SU-DHL-6 (cell line): ENCODE results near the gene NLN.

Experiments
- H2AFZ ChIP-seq: fragments of 200-600 bp; sonication (generic); 2 replicates; pipeline ENCODE4 v1.6.1; 2014; ENCODE audit warnings: low read depth, mild to moderate bottlenecking, moderate library complexity, mixed read lengths, antibody characterized with exemption, low read length; ENCODE audit not compliant: severe bottlenecking
- H3F3A ChIP-seq: fragments of 200-600 bp; shearing (Covaris generic); 2 replicates; pipeline ENCODE4 v1.6.0; 2016; ENCODE audit warnings: antibody characterized with exemption, mild to moderate bottlenecking; ENCODE audit not compliant: insufficient read depth
- H3K27ac ChIP-seq: fragments of 200-600 bp; sonication (generic); 2 replicates; pipeline ENCODE4 v1.5.1; 2016; ENCODE audit warnings: low read depth, mild to moderate bottlenecking, low read length, moderate library complexity, mixed read lengths
- H3K27me3 ChIP-seq: fragments of 200-600 bp; sonication (generic), shearing (Covaris generic); 2 replicates; pipeline ENCODE4 v1.6.0; 2014; ENCODE audit warnings: mild to moderate bottlenecking, low read length
- H3K36me3 ChIP-seq: fragments of 200-600 bp; sonication (generic); 2 replicates; pipeline ENCODE4 v1.6.1; 2014; ENCODE audit warnings: mild to moderate bottlenecking, low read length, mixed read lengths
- H3K4me2 ChIP-seq: fragments of 300-600, 200-600 bp; shearing (Covaris generic), sonication (generic); 2 replicates; pipeline ENCODE4 v1.6.0; 2014; ENCODE audit warnings: low read length, low read depth, mild to moderate bottlenecking; ENCODE audit not compliant: poor library complexity, severe bottlenecking
- H3K4me3 ChIP-seq: fragments of 200-600 bp; sonication (generic); 2 replicates; pipeline ENCODE4 v1.5.1; 2014; ENCODE audit warnings: antibody characterized with exemption, low read length, mild to moderate bottlenecking, mixed read lengths; ENCODE audit not compliant: insufficient read depth, poor library complexity, severe bottlenecking
- H3K79me2 ChIP-seq: fragments of 200-600 bp; sonication (generic); 2 replicates; pipeline ENCODE4 v1.6.1; 2014; ENCODE audit warnings: mild to moderate bottlenecking, low read length, moderate library complexity; ENCODE audit not compliant: insufficient read depth
- H3K9ac ChIP-seq: fragments of 200-600 bp; sonication (generic); 2 replicates; pipeline ENCODE4 v1.7.0; 2014; ENCODE audit warnings: mild to moderate bottlenecking, low read length
- H3K9me2 ChIP-seq: fragments of 200-600 bp; sonication (generic); replicated peaks from 2 replicates; pipeline ENCODE4 v1.6.1; 2014; ENCODE audit warnings: low read length; ENCODE audit not compliant: insufficient read depth
- H3K9me3 ChIP-seq: fragments of 200-600 bp; sonication (generic); 2 replicates; pipeline ENCODE4 v1.6.1; 2014; ENCODE audit warnings: low read length, mixed read lengths; ENCODE audit not compliant: insufficient read depth
- H4K20me1 ChIP-seq: fragments of 200-600 bp; sonication (generic); 2 replicates; pipeline ENCODE4 v1.6.1; 2014; ENCODE audit warnings: low read depth, mild to moderate bottlenecking, antibody characterized with exemption, low read length, moderate library complexity, mixed read lengths
- CTCF ChIP-seq: fragments of 200-600 bp; sonication (generic); IDR thresholded peaks from one replicate; pipeline ENCODE4 v1.5.1; 2017; ENCODE audit warnings: antibody characterized with exemption, mild to moderate bottlenecking, low read length, moderate library complexity; ENCODE audit not compliant: insufficient read depth, poor library complexity, severe bottlenecking
- EZH2phosphoT487 ChIP-seq: fragments of 200-600 bp; sonication (generic), shearing (Covaris generic); conservative IDR thresholded peaks from 2 replicates; pipeline ENCODE4 v1.6.1; 2018; ENCODE audit warnings: mild to moderate bottlenecking, antibody characterized with exemption, low read length, moderate library complexity, mixed read lengths

Gene NLN

GRCh38 chr5:65823845-65824445 lies 101.9 kb downstream of the NLN start:
- Histone ChIP-seq H3K79me2 (no peaks in the 10 kb centered on the region), H3K9me2 (no peaks in the 10 kb centered on the region), H2AFZ (no peak overlapping the region), H3K4me3 (no peak overlapping the region), H3K27me3 (no peaks in the 10 kb centered on the region), H3K36me3 (no peaks in the 10 kb centered on the region), H3F3A (no peaks in the 10 kb centered on the region), H3K27ac (no peak overlapping the region), H3K4me2 (no peak overlapping the region), H4K20me1 (no peaks in the 10 kb centered on the region), H3K9ac (no peak overlapping the region), H3K9me3 (no peaks in the 10 kb centered on the region)
- no peak for TF ChIP-seq EZH2phosphoT487
- TF ChIP-seq CTCF: no peak

GRCh38 chr5:65825408-65826328 lies 103.7 kb downstream of the NLN start:
- no peaks in the 10 kb centered on the region for H4K20me1 ChIP-seq
- no peak overlapping the region for H2AFZ ChIP-seq
- no peaks in the 10 kb centered on the region for H3K79me2 ChIP-seq
- H3K4me3 ChIP-seq: no peak overlapping the region
- no peaks in the 10 kb centered on the region for H3F3A ChIP-seq
- H3K9ac ChIP-seq: no peak overlapping the region
- H3K27ac ChIP-seq: no peak overlapping the region
- no peaks in the 10 kb centered on the region for H3K27me3 ChIP-seq
- TF ChIP-seq CTCF: no peak
- TF ChIP-seq EZH2phosphoT487: no peak
- no peaks in the 10 kb centered on the region for H3K36me3 ChIP-seq
- H3K4me2 ChIP-seq: no peak overlapping the region
- H3K9me3 ChIP-seq: no peaks in the 10 kb centered on the region
- no peaks in the 10 kb centered on the region for H3K9me2 ChIP-seq

GRCh38 chr5:65828022-65828896 lies 106.3 kb downstream of the NLN start:
- Histone ChIP-seq H3K9ac (no peak overlapping the region), H3K79me2 (no peaks in the 10 kb centered on the region), H3K27ac (no peak overlapping the region), H2AFZ (no peak overlapping the region), H3K36me3 (no peaks in the 10 kb centered on the region), H3K4me3 (no peak overlapping the region), H3K27me3 (no peaks in the 10 kb centered on the region), H3K9me2 (no peaks in the 10 kb centered on the region), H4K20me1 (no peaks in the 10 kb centered on the region), H3K9me3 (no peaks in the 10 kb centered on the region), H3F3A (no peaks in the 10 kb centered on the region), H3K4me2 (no peak overlapping the region)
- TF ChIP-seq EZH2phosphoT487 (no peak), CTCF (no peak)
